Psoas muscle (tissue), 8 donors: ENCODE data around the gene FGF2. TPM values are rescaled to one million over a fixed set of nuclear protein-coding genes. Genes with fewer than 3 reads are reported as not detected.

Experiments used
- ATAC-seq, 4 donors: fragments of 200-7000 bp; cut with Tn5 transposase; one replicate each; pipeline ENCODE4 v1.9.1; 2020; ENCODE audit warnings: moderate library complexity in 3 of 4, mild to moderate bottlenecking in 2 of 4
- DNase-seq, 2 donors: peaks; one replicate each; pipeline ENCODE4 v3.0.0-alpha.2; 2020
- H3K27ac ChIP-seq: fragments of 200-600 bp; one replicate; pipeline ENCODE4 v1.8.0; 2022
- H3K27me3 ChIP-seq, 3 donors: fragments of 200-600 bp in 1 of 3; one replicate each; pipeline versions ENCODE4 v1.6.1 to v1.8.0; 2013 to 2022; ENCODE audit warnings: low read length in 2 of 3, mild to moderate bottlenecking in 2 of 3, moderate library complexity in 1 of 3; ENCODE audit not compliant: insufficient read depth in 3 of 3
- H3K36me3 ChIP-seq, 2 donors: fragments of 200-600 bp in 1 of 2; one replicate each; pipeline versions ENCODE4 v1.6.1 to v1.8.0; 2013 to 2022; ENCODE audit warnings: low read depth in 1 of 2, mild to moderate bottlenecking in 1 of 2, moderate library complexity in 1 of 2; ENCODE audit not compliant: insufficient read depth in 1 of 2
- H3K4me1 ChIP-seq: fragments of 200-600 bp; one replicate; pipeline ENCODE4 v1.8.0; 2022
- H3K4me3 ChIP-seq: fragments of 200-600 bp; one replicate; pipeline ENCODE4 v1.8.0; 2022; ENCODE audit warnings: mild to moderate bottlenecking
- H3K9me3 ChIP-seq: fragments of 200-600 bp; one replicate; pipeline ENCODE4 v1.8.0; 2022
- CTCF ChIP-seq: fragments of 200-600 bp; IDR thresholded peaks from one replicate; pipeline ENCODE4 v1.8.0; 2022; ENCODE audit warnings: antibody characterized with exemption
- WGBS, 3 donors: extraction: QIAGEN DNeasy Blood & Tissue Kit; methylation state at CpG; one replicate each; pipeline versions ENCODE4 v1.1.6 to v1.1.7; 2013; 5-methylcytosine and 5-hydroxymethylcytosine counted together
- intact Hi-C, 2 donors: fragments of 100-400 bp; cut with DNase I; formaldehyde crosslinking; loops; one replicate each; pipeline versions ENCODE4 v1.11.0 to v1.14.2; 2022
- polyA plus RNA-seq, 3 donors: library from polyadenylated mRNA; stranded (reverse); fragments of 200-250 nt; gene quantifications; one replicate each; pipeline ENCODE4 v1.2.3, GENCODE V29; 2013
- total RNA-seq, 4 donors: library from RNA; stranded (reverse); fragmentation: NEBNext Ultra II Directional in 2 of 4; extraction: Animal tissue kit (Norgen Biotek cat#: 25700) in 2 of 4; gene quantifications; one replicate each; pipeline versions ENCODE4 v1.2.1 to v1.2.4, GENCODE V29; 2021 to 2023
- donor health status: healthy with polysubstance abuse.
- donor health status: DM: no; HTN: no; CAD: no; lungs with moderate emphysema.
- donor health status: Bipolar disorder and iron deficiency.
- donor health status: healthy.
- donor health status: DM: yes; HTN: yes; CAD: no.
- donor health status: DM: no; HTN: no; CAD: no.
- donor health status: DM: no; HTN: no; CAD: no.
- donor health status: DM: yes; HTN: yes; CAD: no.

The FGF2 gene
- total and polyA plus RNA-seq, 7 donors = 0.86 to 3.7 (median 2.0) TPM

- TF ChIP-seq CTCF = no peak
- intact Hi-C loops = no loop called here
- Histone ChIP-seq H3K27ac (no peak overlapping the region), H3K36me3 (no peaks in the 10 kb centered on the region), H3K9me3 (no peaks in the 10 kb centered on the region), H3K27me3 (no peaks in the 10 kb centered on the region), H3K4me1 (peaks cover 7% of the 10 kb centered on the region), H3K4me3 (no peak overlapping the region)
- DNase-seq (no peak), ATAC-seq (no peak)
- WGBS, 3 donors = 33 to 56% (median 43%) methylated on average over 1 of the region's 1 CpG
Measured at GRCh38 chr4:122787940-122788339, 38.7 kb upstream of the FGF2 start.

- no peaks in the 10 kb centered on the region for H3K36me3 ChIP-seq
- ATAC-seq = no peak
- intact Hi-C loops = no loop called here
- no peaks in the 10 kb centered on the region for H3K4me1 ChIP-seq
- TF ChIP-seq CTCF = no peak
- no peak overlapping the region for H3K27ac ChIP-seq
- no peaks in the 10 kb centered on the region for H3K27me3 ChIP-seq
- H3K4me3 ChIP-seq = no peak overlapping the region
- no peaks in the 10 kb centered on the region for H3K9me3 ChIP-seq
- no peak for DNase-seq
- 94 to 99% (median 97%) methylated on average over 4 of the region's 4 CpGs for WGBS, 3 donors
Measured at GRCh38 chr4:122788935-122789334, 37.7 kb upstream of the FGF2 start.

GRCh38 chr4:122793811-122794210 lies 32.8 kb upstream of the FGF2 start:
- no peak for TF ChIP-seq CTCF
- intact Hi-C loops = no loop called here
- ATAC-seq (no peak), DNase-seq (no peak)
- Histone ChIP-seq H3K4me1 (no peaks in the 10 kb centered on the region), H3K36me3 (no peaks in the 10 kb centered on the region), H3K4me3 (no peak overlapping the region), H3K27ac (no peak overlapping the region), H3K9me3 (no peaks in the 10 kb centered on the region), H3K27me3 (no peaks in the 10 kb centered on the region)

- H3K4me3 ChIP-seq = no peak overlapping the region
- H3K9me3 ChIP-seq = no peaks in the 10 kb centered on the region
- ATAC-seq (no peak), DNase-seq (no peak)
- no peak for TF ChIP-seq CTCF
- no peak overlapping the region for H3K27ac ChIP-seq
- 34 to 63% (median 37%) methylated on average over 4 of the region's 4 CpGs for WGBS, 3 donors
- no peaks in the 10 kb centered on the region for H3K36me3 ChIP-seq
- intact Hi-C loops = no loop called here
- no peaks in the 10 kb centered on the region for H3K27me3 ChIP-seq
- H3K4me1 ChIP-seq = no peaks in the 10 kb centered on the region
Measured at GRCh38 chr4:122796801-122797404, 29.7 kb upstream of the FGF2 start.

- H3K4me3 ChIP-seq = peak overlapping the region; percentile 13
- WGBS, 3 donors = 87 to 89% (median 89%) methylated on average over 2 of the region's 2 CpGs
Measured at GRCh38 chr4:122797405-122798094, 29.1 kb upstream of the FGF2 start.

More at GRCh38 chr4:122797405-122798094, 29.1 kb upstream of the FGF2 start:
- no peaks in the 10 kb centered on the region for H3K27me3 ChIP-seq
- ATAC-seq (no peak), DNase-seq (no peak)
- no peaks in the 10 kb centered on the region for H3K4me1 ChIP-seq
- intact Hi-C loops = no loop called here
- no peak for TF ChIP-seq CTCF
- H3K9me3 ChIP-seq = no peaks in the 10 kb centered on the region
- peak overlapping the region; percentile 2 for H3K27ac ChIP-seq
- H3K36me3 ChIP-seq = no peaks in the 10 kb centered on the region
